HG03558 (cell line): ENCODE results near the gene SCN11A.
"Not testable (repeated sequence)": the region's sequence is repeated elsewhere in the genome, so short reads cannot be mapped to it uniquely, and the experiment has no call there.

ENCODE experiments used
- ATAC-seq: cut with Tn5 transposase; IDR thresholded peaks from one replicate; pipeline ENCODE4 v1.9.1; 2021; ENCODE audit warnings: moderate number of reproducible peaks; ENCODE audit not compliant: unreplicated experiment; ENCODE audit errors: extremely low read depth

The SCN11A gene

DNA sequence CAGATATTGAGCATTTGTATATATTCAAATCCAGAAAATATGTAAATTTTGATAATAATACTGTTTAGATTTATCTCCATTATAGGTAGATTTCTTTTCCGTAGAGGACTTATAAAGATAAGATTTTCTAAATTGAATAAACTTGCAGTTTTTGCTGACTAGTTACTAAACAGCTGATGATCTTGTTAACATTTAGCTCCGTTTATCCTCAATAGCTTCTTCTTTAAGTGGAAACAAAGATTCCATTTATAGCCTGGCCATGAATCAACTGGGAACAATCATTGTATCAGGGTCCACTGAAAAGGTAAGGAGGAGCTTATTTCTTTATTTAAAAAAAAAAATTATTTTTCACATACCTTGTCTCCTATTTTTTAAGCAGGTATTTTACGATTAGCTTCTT, 16.8 kb upstream of the SCN11A start:
- no peak for ATAC-seq

GRCh38 chr3:39067286-39067685, 15.5 kb upstream of the SCN11A start:
- ATAC-seq = no peak

GRCh38 chr3:39065197-39065596, 13.5 kb upstream of the SCN11A start:
- no peak for ATAC-seq

DNA sequence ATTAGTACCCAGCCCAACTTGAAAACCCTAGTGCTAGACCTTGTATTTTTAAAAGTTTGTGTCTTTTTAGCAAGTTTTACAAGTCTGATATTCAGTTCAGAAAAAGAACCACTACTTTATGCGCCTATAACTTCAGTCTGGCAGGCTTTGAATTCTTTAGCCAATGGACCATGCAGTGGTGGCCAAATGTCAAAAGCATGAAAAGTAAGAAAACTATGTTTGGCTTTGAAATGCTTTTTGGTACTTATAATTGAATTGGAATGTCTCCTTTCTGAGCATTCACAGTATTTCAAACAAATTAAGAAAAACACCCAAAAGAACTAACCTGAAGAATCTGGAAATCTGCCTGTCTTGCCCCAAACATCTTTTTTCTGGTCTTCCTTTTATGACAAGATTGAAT, 12.9 kb upstream of the SCN11A start:
- ATAC-seq = no peak

DNA sequence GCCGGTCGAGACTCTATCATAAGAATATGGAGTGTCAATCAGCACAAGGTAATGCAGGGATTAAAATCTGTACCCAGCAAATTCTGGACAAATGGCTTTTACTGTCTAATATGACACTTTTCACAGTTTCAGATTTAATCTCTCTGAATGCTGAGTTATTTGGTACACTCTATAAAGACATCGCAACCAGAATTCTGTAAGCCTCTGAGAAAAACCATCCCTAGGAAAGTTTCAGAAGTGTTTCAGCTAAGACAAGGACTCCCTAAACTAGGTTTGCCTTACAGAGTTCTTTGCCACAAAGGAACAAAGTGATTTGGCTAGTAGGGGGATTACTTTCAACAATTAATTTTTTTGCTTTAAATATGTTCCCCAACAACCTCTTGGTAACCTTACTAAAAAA, 11.4 kb upstream of the SCN11A start:
- no peak for ATAC-seq

- no peak for ATAC-seq
Observed at GRCh38 chr3:39062180-39062579, 10.4 kb upstream of the SCN11A start.

DNA sequence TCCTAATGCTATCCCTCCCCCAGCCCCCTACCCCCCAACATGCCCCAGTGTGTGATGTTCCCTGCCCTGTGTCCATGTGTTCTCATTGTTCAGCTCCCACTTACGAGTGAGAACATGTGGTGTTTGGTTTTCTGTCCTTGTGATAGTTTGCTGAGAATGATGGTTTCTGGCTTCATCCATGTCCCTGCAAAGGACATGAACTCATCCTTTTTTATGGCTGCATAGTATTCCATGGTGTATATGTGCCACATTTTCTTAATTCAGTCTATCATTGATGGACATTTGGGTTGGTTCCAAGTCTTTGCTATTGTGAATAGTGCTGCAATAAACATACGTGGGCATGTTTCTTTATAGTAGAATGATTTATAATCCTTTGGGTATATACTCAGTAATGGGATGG, 9.5 kb upstream of the SCN11A start:
- not testable (repeated sequence) for ATAC-seq

DNA sequence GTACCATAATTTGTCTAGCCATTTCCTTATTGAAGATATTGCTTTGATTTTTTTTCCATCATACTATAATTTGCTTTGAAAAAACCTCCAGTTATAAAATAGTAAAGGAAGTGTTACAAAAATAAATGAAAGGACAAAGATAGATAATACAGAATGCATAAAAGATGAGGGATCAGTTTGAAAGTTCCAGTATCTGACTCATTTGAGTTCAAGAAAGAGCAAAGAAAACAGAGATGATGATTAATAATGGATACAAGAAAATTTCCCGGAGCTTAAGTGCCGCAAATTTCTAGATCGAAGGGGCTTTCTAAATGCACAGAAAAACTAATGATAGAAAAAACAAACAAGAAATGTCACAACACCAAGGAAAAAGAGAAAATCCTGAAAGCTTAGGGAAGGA, 4.4 kb upstream of the SCN11A start:
- no peak for ATAC-seq

GRCh38 chr3:39053696-39054095, 2.0 kb upstream of the SCN11A start:
- no peak for ATAC-seq

- no peak for ATAC-seq
Observed at GRCh38 chr3:39052583-39052982, 839 bp upstream of the SCN11A start.

DNA sequence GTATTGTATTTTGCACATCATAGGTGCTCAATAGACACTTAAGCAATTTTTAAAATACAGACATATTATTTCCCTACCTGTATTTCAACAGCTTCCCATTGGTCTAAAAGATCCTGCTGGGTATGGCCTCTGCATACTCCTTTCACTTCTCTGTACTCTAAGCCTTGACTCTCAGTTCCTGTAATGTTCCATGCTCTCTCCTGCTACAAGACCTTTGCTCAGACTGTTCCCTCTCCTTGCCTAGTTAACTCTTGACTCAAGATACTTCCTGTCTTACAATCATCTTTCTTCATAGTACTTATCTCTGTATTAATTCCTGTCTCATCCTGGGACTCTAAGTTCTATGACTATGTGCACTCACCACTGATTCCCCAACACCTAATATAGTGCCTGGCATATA, 1.7 kb downstream of the SCN11A start:
- no peak for ATAC-seq

DNA sequence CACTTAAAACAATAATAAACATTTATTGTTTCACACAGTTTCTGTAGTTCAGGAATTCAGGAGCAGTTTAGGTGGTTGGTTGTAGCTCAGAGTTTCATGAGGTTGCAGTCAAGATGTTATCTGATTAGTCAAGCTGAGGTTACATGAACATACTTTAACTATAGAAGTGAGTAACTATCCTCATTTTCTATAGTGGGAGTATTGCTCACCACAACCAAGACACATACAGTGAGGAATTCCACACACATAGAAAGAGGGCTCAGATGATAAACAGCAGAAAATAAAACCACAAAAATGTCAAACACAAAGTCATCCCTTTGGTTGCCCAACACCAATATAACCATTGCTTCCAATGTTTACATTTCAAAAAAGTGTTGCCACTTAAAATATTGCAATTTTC, 13.6 kb downstream of the SCN11A start:
- ATAC-seq = no peak

GRCh38 chr3:39029556-39029955, 22.2 kb downstream of the SCN11A start:
- ATAC-seq = no peak

DNA sequence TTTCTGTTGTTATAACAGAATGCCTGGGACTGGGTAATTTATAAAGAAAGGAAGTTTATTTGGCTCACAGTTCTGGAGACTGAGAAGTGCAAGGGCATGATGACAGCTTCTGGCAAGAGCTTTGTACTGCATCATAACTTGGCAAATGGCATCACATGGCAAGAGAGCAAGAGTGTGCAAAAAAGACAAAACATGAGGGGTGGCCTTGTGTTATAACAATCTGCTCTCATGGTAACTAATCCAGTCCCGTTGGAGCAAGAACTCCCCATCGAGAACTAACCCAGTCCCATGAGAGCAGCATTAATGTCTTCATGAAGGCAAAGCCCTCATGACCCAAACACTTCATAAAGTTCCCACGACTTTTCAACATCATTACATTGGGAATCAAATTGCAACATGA, 23.2 kb downstream of the SCN11A start:
- ATAC-seq = no peak

DNA sequence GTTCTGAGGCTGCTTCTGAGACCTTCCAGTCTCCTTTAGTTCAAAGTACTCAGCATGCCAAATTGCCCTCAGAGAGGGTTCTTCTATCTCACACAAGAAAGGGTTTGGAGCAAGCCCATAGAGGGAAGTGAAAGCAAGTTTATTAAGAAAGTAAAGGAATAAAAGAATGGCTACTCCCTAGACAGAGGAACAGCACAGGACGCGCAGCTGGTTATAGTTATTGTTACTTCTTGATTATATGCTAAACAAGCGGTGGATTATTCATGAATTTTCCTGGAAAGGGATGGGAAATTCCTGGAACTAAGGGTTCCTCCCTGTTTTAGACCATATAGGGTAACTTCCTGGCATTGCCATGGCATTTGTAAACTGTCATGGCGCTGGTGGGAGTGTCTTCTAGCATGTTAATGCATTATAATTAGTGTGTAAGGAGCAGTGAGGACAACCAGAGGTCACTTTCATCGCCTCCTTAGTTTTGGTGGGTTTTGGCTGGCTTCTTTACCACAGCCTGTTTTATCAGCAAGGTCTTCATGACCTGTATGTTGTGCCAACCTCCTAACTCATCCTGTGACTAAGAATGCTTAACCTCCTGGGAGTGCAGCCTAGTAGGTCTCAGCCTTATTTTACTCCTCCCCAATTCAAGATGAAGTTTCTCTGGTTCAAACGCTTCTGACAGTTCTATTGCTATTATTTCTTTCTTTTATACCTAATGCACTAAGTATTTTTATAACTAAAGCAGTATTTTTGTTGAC, 26.3 kb downstream of the SCN11A start:
- ATAC-seq = no peak

- no peak for ATAC-seq
Observed at GRCh38 chr3:39024497-39024896, 27.2 kb downstream of the SCN11A start.

GRCh38 chr3:39022286-39022630, 29.5 kb downstream of the SCN11A start:
- ATAC-seq = no peak

DNA sequence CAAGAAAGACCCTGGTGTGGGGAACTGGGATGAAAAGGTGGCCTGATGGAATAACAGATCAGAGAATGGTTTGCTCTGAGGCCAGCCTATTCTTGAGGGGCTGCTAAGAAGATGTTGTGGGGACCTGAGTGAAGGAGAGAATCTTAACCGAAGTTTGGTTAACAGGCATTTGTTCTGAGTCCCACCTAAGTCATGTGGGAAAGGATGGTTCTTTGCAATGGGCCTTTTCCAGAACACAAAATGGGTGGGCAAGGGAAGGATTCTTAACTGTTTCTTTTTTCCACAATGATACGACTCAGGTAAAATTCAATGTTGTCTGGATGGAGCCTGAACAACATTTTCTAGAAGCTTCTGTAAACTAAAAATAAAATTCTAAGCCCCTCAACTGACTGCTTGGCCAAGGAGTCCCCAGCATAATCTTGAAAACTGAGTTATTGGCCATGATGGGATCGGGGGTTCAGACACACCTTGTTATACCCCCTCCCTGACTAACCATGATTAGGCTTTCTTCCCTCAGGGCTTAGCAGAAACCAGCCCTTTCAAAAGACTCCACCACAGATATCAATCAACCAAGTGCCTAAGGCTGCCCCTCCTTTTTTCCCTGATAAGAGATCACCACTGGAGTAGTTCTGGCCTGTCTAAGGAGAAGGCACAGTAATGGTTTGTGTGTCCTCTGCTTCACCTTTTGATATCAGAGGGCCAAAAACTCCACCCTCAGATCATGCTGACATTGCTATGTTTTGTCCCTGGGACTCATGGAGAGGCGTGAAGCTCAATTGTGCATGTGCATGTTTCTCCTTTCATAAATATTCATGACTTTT, 30.1 kb downstream of the SCN11A start:
- no peak for ATAC-seq

DNA sequence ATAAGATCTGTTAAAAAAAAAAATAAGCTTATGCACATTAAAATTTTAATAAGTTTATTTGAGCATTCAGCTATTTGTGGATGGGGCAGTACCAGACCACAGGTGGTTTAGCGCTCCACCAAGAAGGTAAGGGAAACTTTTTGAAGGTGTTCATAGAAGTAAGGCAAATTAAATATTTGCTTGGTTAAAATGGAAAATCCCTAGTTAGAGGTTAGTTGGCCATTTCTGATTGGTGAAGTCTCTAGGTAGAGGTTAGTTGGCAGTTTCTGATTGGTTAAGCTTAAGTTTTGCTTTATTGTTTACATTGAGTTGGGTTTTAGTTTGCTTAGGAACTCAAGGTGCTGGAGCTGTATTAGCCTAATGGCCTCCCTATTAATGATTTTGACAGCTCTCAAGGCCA, 30.7 kb downstream of the SCN11A start:
- no peak for ATAC-seq

DNA sequence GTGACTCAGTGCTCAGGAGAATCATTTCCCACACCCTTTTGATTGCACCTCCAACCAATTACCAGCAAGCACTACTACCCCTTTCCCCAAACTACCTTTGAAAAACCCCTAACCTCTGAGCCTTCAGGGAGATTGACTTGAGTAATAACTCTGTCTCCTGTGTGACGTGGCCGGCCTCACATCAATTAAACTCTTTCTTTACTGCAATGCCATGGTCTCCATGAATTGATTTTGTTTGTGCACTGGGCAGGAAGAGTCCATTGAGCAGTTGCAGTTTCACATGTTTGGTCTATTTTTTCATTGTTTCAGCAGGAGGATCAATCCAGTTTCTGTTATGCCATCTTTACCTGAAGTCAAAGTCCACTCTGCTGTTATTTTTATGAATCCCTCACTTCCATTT, 32.4 kb downstream of the SCN11A start:
- ATAC-seq = no peak

- no peak for ATAC-seq
Observed at GRCh38 chr3:39015418-39015817, 36.3 kb downstream of the SCN11A start.
